GM23338 (cell line): ENCODE data around the gene CNTN5.

Experiments used
- CREB1 ChIP-seq: fragments of 250-450 bp; sonication (Bioruptor Pico); IDR thresholded peaks from 2 replicates; pipeline ENCODE4 v1.5.0; 2020; ENCODE audit warnings: low read depth, mild to moderate bottlenecking, moderate library complexity
- CTCF ChIP-seq, 2 experiments: fragments of 200-600 bp in 1 of 2; sonication (generic) in 1 of 2; conservative IDR thresholded peaks; 2 replicates each; pipeline versions ENCODE4 v1.5.1 to v1.6.1; 2016 to 2017; ENCODE audit warnings: antibody characterized with exemption in 2 of 2, low read depth in 2 of 2, mild to moderate bottlenecking in 2 of 2, moderate library complexity in 1 of 2
- EZH2 ChIP-seq: fragments of 200-600 bp; sonication (generic); IDR thresholded peaks from one replicate; pipeline ENCODE4 v1.8.0; 2017; ENCODE audit warnings: antibody characterized with exemption, mild to moderate bottlenecking, low read depth; ENCODE audit not compliant: unreplicated experiment
- EZH2phosphoT487 ChIP-seq: fragments of 200-600 bp; sonication (generic); IDR thresholded peaks from one replicate; pipeline ENCODE4 v1.8.1; 2018; ENCODE audit warnings: antibody characterized with exemption; ENCODE audit not compliant: unreplicated experiment
- JUNB ChIP-seq: IDR thresholded peaks from one replicate; pipeline ENCODE4 v1.6.1; 2016; ENCODE audit warnings: antibody characterized with exemption; ENCODE audit not compliant: unreplicated experiment
- NANOG ChIP-seq: IDR thresholded peaks from 2 replicates; pipeline ENCODE4 v1.6.1; 2016; ENCODE audit warnings: antibody characterized with exemption, borderline replicate concordance
- POLR2AphosphoS5 ChIP-seq: IDR thresholded peaks from 2 replicates; pipeline ENCODE4 v1.6.1; 2016; ENCODE audit warnings: antibody characterized with exemption, low read depth
- REST ChIP-seq: IDR thresholded peaks from one replicate; pipeline ENCODE4 v1.6.1; 2018; ENCODE audit warnings: antibody characterized with exemption; ENCODE audit not compliant: unreplicated experiment
- ZNF114 ChIP-seq: fragments of 250-450 bp; sonication (Bioruptor Pico); IDR thresholded peaks from 2 replicates; pipeline ENCODE4 v1.5.0; 2020; ENCODE audit warnings: mild to moderate bottlenecking, moderate library complexity

- TF ChIP-seq ZNF114 (CRISPR knock-in tag): no peak
- no peak for TF ChIP-seq EZH2phosphoT487
- no peak for TF ChIP-seq CTCF (conservative IDR thresholded peaks at IDR 0.05; ENCODE audit: low read depth in 2 of 2)
- no peak for TF ChIP-seq POLR2AphosphoS5
- TF ChIP-seq NANOG: no peak
- TF ChIP-seq EZH2: no peak
- no peak for TF ChIP-seq JUNB
- no peak for TF ChIP-seq REST
- no peak for TF ChIP-seq CREB1
Observed at GRCh38 chr11:99410636-99411035, 389.9 kb downstream of the CNTN5 start.
